Panc1 (cell line): ENCODE results near the gene FA2H. TPM values are rescaled to one million over a fixed set of nuclear protein-coding genes. Genes with fewer than 3 reads are reported as not detected.

Source experiments
- ATAC-seq: fragments of 200-7000 bp; cut with Tn5 transposase; 2 replicates; pipeline ENCODE4 v1.9.1; 2020; ENCODE audit warnings: mild to moderate bottlenecking, moderate library complexity
- BruUV-seq: library from RNA; stranded (reverse); fragments of 400-500 nt; replicated peaks from 2 replicates; lab custom pipeline; 2021; lab: Mats Ljungman, UMichigan
- CTCF ChIA-PET: fragments of 300-600 bp; sonication (Branson Sonifier 250); formaldehyde crosslinking; loops from one replicate; lab custom pipeline; 2022; ENCODE audit warnings: antibody characterized with exemption; lab: Charles Lee
- POLR2A ChIA-PET: fragments of 300-600 bp; sonication (Branson Sonifier 250); formaldehyde crosslinking; loops from one replicate; lab custom pipeline; 2022; ENCODE audit warnings: antibody characterized with exemption; lab: Charles Lee
- DNase-seq: peaks from one replicate; pipeline ENCODE4 v3.0.0-alpha.2; 2010; ENCODE audit warnings: low read depth, low spot score
- H3K27ac ChIP-seq: 2 replicates; pipeline ENCODE4 v1.5.1; 2011; ENCODE audit warnings: mild to moderate bottlenecking, low read length, inconsistent platforms
- H3K27me3 ChIP-seq: fragments of 200-500 bp; sonication (Bioruptor generic); 2 replicates; pipeline ENCODE4 v1.6.0; 2014; ENCODE audit warnings: low read length, inconsistent platforms; ENCODE audit not compliant: control insufficient read depth, insufficient read depth
- H3K36me3 ChIP-seq: fragments of 200-500 bp; sonication (Bioruptor generic); 2 replicates; pipeline ENCODE4 v1.5.1; 2014; ENCODE audit warnings: inconsistent platforms, mild to moderate bottlenecking, low read length, moderate library complexity; ENCODE audit not compliant: control insufficient read depth, insufficient read depth
- H3K4me1 ChIP-seq: 2 replicates; pipeline ENCODE4 v1.5.1; 2011; ENCODE audit warnings: inconsistent platforms, mild to moderate bottlenecking, low read length, moderate library complexity; ENCODE audit not compliant: control insufficient read depth, insufficient read depth
- H3K4me3 ChIP-seq, 2 experiments: 2 replicates each; pipeline ENCODE4 v1.5.1; 2011 to 2012; ENCODE audit warnings: low read depth in 2 of 2, low read length in 2 of 2, mild to moderate bottlenecking in 2 of 2, inconsistent platforms in 1 of 2, moderate library complexity in 1 of 2
- H3K9me3 ChIP-seq: fragments of 200-500 bp; sonication (Bioruptor generic); 2 replicates; pipeline ENCODE4 v1.5.1; 2014; ENCODE audit warnings: low read depth, mild to moderate bottlenecking, inconsistent platforms, low read length, moderate library complexity; ENCODE audit not compliant: control insufficient read depth, insufficient read depth
- CTCF ChIP-seq: fragments of 450-650 bp; IDR thresholded peaks from 2 replicates; pipeline ENCODE4 v1.5.1; 2017; ENCODE audit warnings: mild to moderate bottlenecking
- POLR2AphosphoS5 ChIP-seq: IDR thresholded peaks from 2 replicates; pipeline ENCODE4 v1.6.1; 2012; ENCODE audit warnings: mild to moderate bottlenecking, low read depth, low read length, moderate library complexity
- REST ChIP-seq, 2 experiments: IDR thresholded peaks; 2 replicates each; pipeline ENCODE4 v1.6.1; 2011 to 2012; ENCODE audit warnings: low read depth in 2 of 2, control low read depth in 1 of 2, low read length in 1 of 2, mild to moderate bottlenecking in 1 of 2, moderate library complexity in 1 of 2; ENCODE audit not compliant: insufficient read depth in 1 of 2
- SIN3A ChIP-seq: IDR thresholded peaks from 2 replicates; pipeline ENCODE4 v1.6.1; 2012; ENCODE audit warnings: low read depth, mild to moderate bottlenecking, low read length, moderate library complexity, borderline replicate concordance; ENCODE audit not compliant: insufficient read depth
- TCF7L2 ChIP-seq: IDR thresholded peaks from 2 replicates; pipeline ENCODE4 v1.6.1; 2011; ENCODE audit warnings: mild to moderate bottlenecking, low read depth, low read length, inconsistent platforms
- in situ Hi-C: cut with HindIII; loops from 2 replicates; pipeline ENCODE4 v1.10.0; 2016; ENCODE audit warnings: low sequenced_read_pairs, low pct_unique_long_range_greater_than_20kb
- intact Hi-C: fragments of 100-400 bp; cut with micrococcal nuclease; formaldehyde crosslinking; loops from one replicate; pipeline ENCODE4 v1.10.0; 2022; ENCODE audit not compliant: unreplicated experiment
- total RNA-seq: library from RNA; stranded (reverse); gene quantifications from one replicate; pipeline ENCODE4 v1.2.1, GENCODE V29; 2021; ENCODE audit not compliant: unreplicated experiment

Gene FA2H
- total RNA-seq, 1 experiment from 2014 or later = 0.15 TPM

- Histone ChIP-seq H3K9me3 (no peaks in the 10 kb centered on the region), H3K36me3 (no peaks in the 10 kb centered on the region), H3K4me3 (no peak overlapping the region), H3K4me1 (no peaks in the 10 kb centered on the region), H3K27me3 (no peaks in the 10 kb centered on the region), H3K27ac (no peak overlapping the region)
- POLR2A ChIA-PET = no interaction called here
- in situ Hi-C loops = no loop called here
- CTCF ChIA-PET = interaction anchor here (1.1 kb wide), 1 partner anchor 152 kb away, joined by 4 read pairs; no protein-coding TSS in a partner anchor
- ATAC-seq (no peak), DNase-seq (no peak)
- no peak for TF ChIP-seq CTCF
- no peak for TF ChIP-seq POLR2AphosphoS5
- intact Hi-C loops = no loop called here
- no TSS peak for BruUV-seq
Observed at GRCh38 chr16:74710401-74710800, 64.2 kb downstream of the FA2H start.

GRCh38 chr16:74709441-74709877, 65.2 kb downstream of the FA2H start:
- intact Hi-C loops (loop anchor here (1.0 kb wide), 2 partner anchors 104 to 153 kb away; no protein-coding TSS in a partner anchor), in situ Hi-C loops (no loop called here)
- BruUV-seq = no TSS peak
- peak; percentile 61 for DNase-seq
- peak; percentile 96 for ATAC-seq
- H3K27ac ChIP-seq = no peak overlapping the region
- H3K9me3 ChIP-seq = no peaks in the 10 kb centered on the region
- TF ChIP-seq CTCF (peak; percentile 92), SIN3A (no peak), TCF7L2 (no peak)
- no peaks in the 10 kb centered on the region for H3K36me3 ChIP-seq
- no peak overlapping the region for H3K4me3 ChIP-seq
- no peaks in the 10 kb centered on the region for H3K27me3 ChIP-seq
- no peaks in the 10 kb centered on the region for H3K4me1 ChIP-seq
- ChIA-PET POLR2A (no interaction called here), CTCF (no interaction called here)

- no peaks in the 10 kb centered on the region for H3K9me3 ChIP-seq
- ATAC-seq = peak; percentile 78
- H3K27ac ChIP-seq = peak within 1 kb of the TSS; percentile 77
- no peaks in the 10 kb centered on the region for H3K27me3 ChIP-seq
- no peaks in the 10 kb centered on the region; the same call in 1 of the 2 replicates for H3K4me1 ChIP-seq
- intact Hi-C loops (no loop called here), in situ Hi-C loops (no loop called here)
- TF ChIP-seq TCF7L2 (no peak), POLR2AphosphoS5 (no peak), CTCF (no peak), REST (IDR thresholded peaks at IDR 0.05; ENCODE audit: insufficient read depth in 1 of 2, low read depth in 2 of 2, low read length in 1 of 2) (no peak), SIN3A (no peak)
- no TSS peak for BruUV-seq
- DNase-seq = no peak
- ChIA-PET POLR2A (interaction anchor here (2.1 kb wide), 1 partner anchor 33 kb away, joined by 6 read pairs; no protein-coding TSS in a partner anchor), CTCF (interaction anchor here (0.6 kb wide), 1 partner anchor 21 kb away, joined by 3 read pairs; no protein-coding TSS in a partner anchor)
- H3K36me3 ChIP-seq = no peaks in the 10 kb centered on the region
- peak within 1 kb of the TSS; percentile 63 to 64 for H3K4me3 ChIP-seq
Observed at GRCh38 chr16:74700438-74701225, 74.0 kb downstream of the FA2H start, which contains the start of gene MLKL. Gene MLKL, minus strand, starts transcription at chr16:74700862. Its CDS starts 5,105 bp downstream, at chr16:74695757.
